Measurements from ENCODE around the gene KRTAP10-5. TPM values are rescaled to one million over a fixed set of nuclear protein-coding genes. Genes with fewer than 3 reads are reported as not detected.

The KRTAP10-5 gene
- total RNA-seq, 1 experiment from 2014 or later, result not detected

GRCh38 chr21:44569861-44570517 is 10.4 kb downstream of the KRTAP10-5 start:
- ChIA-PET CTCF (no interaction called here), POLR2A (no interaction called here)
- H3K9me3 Mint-ChIP-seq, result peaks cover 23% of the 10 kb centered on the region

More at GRCh38 chr21:44569861-44570517, 10.4 kb downstream of the KRTAP10-5 start:
- ATAC-seq (no peak), DNase-seq (ENCODE audit: low spot score) (no peak)
- Mint-ChIP-seq H3K27ac (no peak overlapping the region; the same call in 1 of the 2 replicates), H3K36me3 (peaks cover 17% of the 10 kb centered on the region), H3K4me3 (no peak overlapping the region), H3K4me1 (peaks cover 7% of the 10 kb centered on the region), H3K27me3 (ENCODE audit: low read depth) (peaks cover 6% of the 10 kb centered on the region)
- no peak for TF ChIP-seq EMX1 (CRISPR knock-in tag; IDR thresholded peaks at IDR 0.05)
- no peak for TF ChIP-seq PRRX2 (CRISPR knock-in tag; IDR thresholded peaks at IDR 0.05)
- TF ChIP-seq ZNF138 (CRISPR knock-in tag; conservative IDR thresholded peaks at IDR 0.05), result no peak
- TF ChIP-seq CREM (CRISPR knock-in tag; IDR thresholded peaks at IDR 0.05), result no peak
- TF ChIP-seq ATF1 (CRISPR knock-in tag; IDR thresholded peaks at IDR 0.05), result no peak
- no peak for TF ChIP-seq SOX15 (CRISPR knock-in tag; IDR thresholded peaks at IDR 0.05)
- TF ChIP-seq ZNF423 (CRISPR knock-in tag; IDR thresholded peaks at IDR 0.05), result no peak
- no peak for TF ChIP-seq E2F1 (CRISPR knock-in tag; IDR thresholded peaks at IDR 0.05)
- TF ChIP-seq PREB (CRISPR knock-in tag; IDR thresholded peaks at IDR 0.05; ENCODE audit: borderline replicate concordance), result no peak
- no peak for TF ChIP-seq ARID4B (CRISPR knock-in tag; IDR thresholded peaks at IDR 0.05; ENCODE audit: borderline replicate concordance)
- TF ChIP-seq JAZF1 (CRISPR knock-in tag; IDR thresholded peaks at IDR 0.05), result no peak
- no peak for TF ChIP-seq SMAD4 (CRISPR knock-in tag; IDR thresholded peaks at IDR 0.05)
- TF ChIP-seq, protein P1, sequence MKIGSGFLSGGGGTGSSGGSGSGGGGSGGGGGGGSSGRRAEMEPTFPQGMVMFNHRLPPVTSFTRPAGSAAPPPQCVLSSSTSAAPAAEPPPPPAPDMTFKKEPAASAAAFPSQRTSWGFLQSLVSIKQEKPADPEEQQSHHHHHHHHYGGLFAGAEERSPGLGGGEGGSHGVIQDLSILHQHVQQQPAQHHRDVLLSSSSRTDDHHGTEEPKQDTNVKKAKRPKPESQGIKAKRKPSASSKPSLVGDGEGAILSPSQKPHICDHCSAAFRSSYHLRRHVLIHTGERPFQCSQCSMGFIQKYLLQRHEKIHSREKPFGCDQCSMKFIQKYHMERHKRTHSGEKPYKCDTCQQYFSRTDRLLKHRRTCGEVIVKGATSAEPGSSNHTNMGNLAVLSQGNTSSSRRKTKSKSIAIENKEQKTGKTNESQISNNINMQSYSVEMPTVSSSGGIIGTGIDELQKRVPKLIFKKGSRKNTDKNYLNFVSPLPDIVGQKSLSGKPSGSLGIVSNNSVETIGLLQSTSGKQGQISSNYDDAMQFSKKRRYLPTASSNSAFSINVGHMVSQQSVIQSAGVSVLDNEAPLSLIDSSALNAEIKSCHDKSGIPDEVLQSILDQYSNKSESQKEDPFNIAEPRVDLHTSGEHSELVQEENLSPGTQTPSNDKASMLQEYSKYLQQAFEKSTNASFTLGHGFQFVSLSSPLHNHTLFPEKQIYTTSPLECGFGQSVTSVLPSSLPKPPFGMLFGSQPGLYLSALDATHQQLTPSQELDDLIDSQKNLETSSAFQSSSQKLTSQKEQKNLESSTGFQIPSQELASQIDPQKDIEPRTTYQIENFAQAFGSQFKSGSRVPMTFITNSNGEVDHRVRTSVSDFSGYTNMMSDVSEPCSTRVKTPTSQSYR (CRISPR knock-in tag; IDR thresholded peaks at IDR 0.05), result no peak
- no peak for TF ChIP-seq GRHL2 (CRISPR knock-in tag; IDR thresholded peaks at IDR 0.05; ENCODE audit: insufficient replicate concordance, severe bottlenecking)
